ENCODE data around the gene SAP30L. TPM values are rescaled to one million over a fixed set of nuclear protein-coding genes. Genes with fewer than 3 reads are reported as not detected.

The SAP30L gene
- total and polyA plus RNA-seq, 2 of the 4 experiments (the other 2 are of a cell fraction), result 9.7 to 17.6 TPM

GRCh38 chr5:154415114-154415513 lies 30.7 kb upstream of the SAP30L start:
- in situ Hi-C loops (cut with MboI; ENCODE audit: low sequenced_read_pairs), result no loop called here
- H4K5ac ChIP-seq (ENCODE audit: low read depth, low read length), result no peak overlapping the region
- no CpG with 5 or more reads among the region's 6 CpGs for WGBS, 2 experiments (ENCODE audit: extremely low coverage in 2 of 2, insufficient read length in 1 of 2)

More at GRCh38 chr5:154415114-154415513, 30.7 kb upstream of the SAP30L start:
- Histone ChIP-seq H3K4me1 (ENCODE audit: control insufficient read depth, insufficient read depth, low read length) (no peaks in the 10 kb centered on the region), H2BK5ac (ENCODE audit: low read depth, low read length, poor library complexity, severe bottlenecking) (no peak overlapping the region), H4K20me1 (ENCODE audit: insufficient read depth, low read length) (no peaks in the 10 kb centered on the region), H3K14ac (replicated peaks; ENCODE audit: low read depth, low read length) (no peak overlapping the region), H3K4me2 (ENCODE audit: low read depth, low read length) (no peak overlapping the region), H2AK5ac (ENCODE audit: low read depth, low read length) (no peak overlapping the region), H3K23ac (ENCODE audit: low read depth, low read length) (no peak overlapping the region), H3K4me3 (ENCODE audit: insufficient read depth, low read depth, low read length) (no peak overlapping the region), H3K9me3 (ENCODE audit: control insufficient read depth, insufficient read depth, low read length) (no peaks in the 10 kb centered on the region), H4K8ac (ENCODE audit: low read depth in 2 of 2, low read length in 2 of 2) (no peak overlapping the region), H4K91ac (ENCODE audit: insufficient read depth, low read depth, low read length) (no peak overlapping the region), H3K27me3 (ENCODE audit: control insufficient read depth, insufficient read depth, low read length) (no peaks in the 10 kb centered on the region), H3K18ac (ENCODE audit: low read depth, low read length) (no peak overlapping the region), H2BK20ac (ENCODE audit: low read depth, low read length) (no peak overlapping the region), H3K27ac (ENCODE audit: insufficient read depth, low read length) (no peak overlapping the region), H3K4ac (ENCODE audit: low read depth, low read length) (no peak overlapping the region), H2AFZ (replicated peaks; ENCODE audit: low read length, poor library complexity) (no peak overlapping the region), H2BK120ac (ENCODE audit: low read depth, low read length) (no peak overlapping the region), H3K9me1 (ENCODE audit: insufficient read depth, low read length) (peaks cover 3% of the 10 kb centered on the region), H2BK15ac (ENCODE audit: low read depth, low read length) (no peak overlapping the region), H3K9ac (ENCODE audit: low read depth, low read length) (no peak overlapping the region), H3K56ac (ENCODE audit: extremely low read depth, insufficient read depth, low read length) (no peak overlapping the region), H3K36me3 (ENCODE audit: control insufficient read depth, insufficient read depth, low read length) (peaks cover 44% of the 10 kb centered on the region), H2AK9ac (replicated peaks; ENCODE audit: low read depth, low read length, poor library complexity) (no peak overlapping the region), H3K79me1 (ENCODE audit: low read depth in 1 of 2, low read length in 2 of 2) (0 out of 4 replicates have a peak, but pooled peaks cover 0 to 5% of the 10 kb centered on the region in 2 experiments)
- no peak for ATAC-seq (ENCODE audit: low read depth)
- no TSS peak for BruUV-seq (replicated peaks)
- CTCF ChIA-PET, result no interaction called here
- intact Hi-C loops (cut with micrococcal nuclease), result no loop called here
- POLR2A ChIA-PET (ENCODE audit: unreplicated experiment), result no interaction called here
- TF ChIP-seq FOS (IDR thresholded peaks at IDR 0.05; ENCODE audit: low read depth, low read length) (no peak), BHLHE40 (IDR thresholded peaks at IDR 0.05; ENCODE audit: low read depth, low read length) (no peak), SMC3 (IDR thresholded peaks at IDR 0.05; ENCODE audit: low read depth, low read length) (no peak), USF2 (IDR thresholded peaks at IDR 0.05; ENCODE audit: low read depth, low read length) (no peak), RCOR1 (IDR thresholded peaks at IDR 0.05; ENCODE audit: insufficient replicate concordance, low read length) (no peak), MAZ (IDR thresholded peaks at IDR 0.05; ENCODE audit: borderline replicate concordance, low read depth, low read length) (no peak), NFE2L2 (IDR thresholded peaks at IDR 0.05; ENCODE audit: low read depth, low read length) (no peak)
- DNase-seq, result no peak
- dilution Hi-C loops (cut with HindIII; ENCODE audit: low sequenced_read_pairs, unreplicated experiment), result no loop called here

Data from IMR-90 (cell line).